Tibial nerve (tissue), 3 donors: ENCODE measurements around the gene SARNP.

Experiments
- CTCF ChIP-seq, 5 experiments: fragments of 200-600 bp in 3 of 5; fragments of 450-650 bp in 2 of 5; sonication (generic) in 3 of 5; IDR thresholded peaks; one replicate each; pipeline ENCODE4 v1.5.1; 2016 to 2019; ENCODE audit warnings: antibody characterized with exemption in 5 of 5, mild to moderate bottlenecking in 3 of 5, moderate library complexity in 2 of 5
- POLR2A ChIP-seq, 2 donors: fragments of 450-650 bp; IDR thresholded peaks; one replicate each; pipeline ENCODE4 v1.6.1; 2017; ENCODE audit warnings: antibody characterized with exemption in 2 of 2, mild to moderate bottlenecking in 2 of 2, moderate library complexity in 2 of 2

DNA sequence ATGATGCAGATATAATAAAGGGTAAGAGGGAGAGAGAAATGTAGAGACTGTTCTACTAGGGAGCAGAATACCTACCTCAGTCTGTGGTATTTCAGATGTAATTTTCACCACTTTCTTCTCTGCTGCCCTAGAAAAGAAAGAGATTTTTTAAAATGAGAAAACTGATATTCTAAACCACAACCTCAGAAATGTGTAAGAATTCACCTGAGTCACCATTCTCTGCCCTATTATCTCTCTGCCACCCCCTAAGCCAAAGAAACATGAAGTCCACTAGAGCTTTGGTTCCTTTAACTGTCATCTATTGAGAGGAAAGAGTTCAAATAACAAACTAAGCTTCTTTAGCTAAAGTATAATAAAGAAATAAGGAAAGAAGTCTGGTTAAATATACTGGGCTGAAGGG lies 21.6 kb downstream of the SARNP start:
- no peak for TF ChIP-seq CTCF (IDR thresholded peaks at IDR 0.05)
- TF ChIP-seq POLR2A (IDR thresholded peaks at IDR 0.05), result no peak
